HEK293T (cell line): ENCODE data around the gene PLA2G3.

Experiments used
- FOXK2 ChIP-seq: fragments of 450-650 bp; IDR thresholded peaks from 2 replicates; pipeline ENCODE4 v1.6.1; 2016; ENCODE audit warnings: mild to moderate bottlenecking
- ZNF384 ChIP-seq: fragments of 450-650 bp; IDR thresholded peaks from 2 replicates; pipeline ENCODE4 v1.6.1; 2016

GRCh38 chr22:31099841-31100761 lies 40.2 kb downstream of the PLA2G3 start:
- TF ChIP-seq FOXK2: no peak
- no peak for TF ChIP-seq ZNF384
